ENCODE results near the gene SLC35F1. TPM values are rescaled to one million over a fixed set of nuclear protein-coding genes. Genes with fewer than 3 reads are reported as not detected.

The SLC35F1 gene
- polyA plus RNA-seq, 2 of the 4 experiments (the other 2 are of a cell fraction) = 0.01 TPM; not detected in 1

GRCh38 chr6:118305081-118305480 lies 398.0 kb downstream of the SLC35F1 start:
- WGBS (ENCODE audit: missing lambda C conversion rate) = 9% methylated on average over 1 of the region's 1 CpG

GRCh38 chr6:118306392-118307238 lies 399.6 kb downstream of the SLC35F1 start:
- no peaks in the 10 kb centered on the region for H3K4me1 ChIP-seq
- DNase-seq (ENCODE audit: low read depth in 1 of 2, low spot score in 1 of 2) (no peak), ATAC-seq (no peak), FAIRE-seq (no peak)
- ChIA-PET POLR2A (no interaction called here), CTCF (no interaction called here)
- TF ChIP-seq NR3C1 (IDR thresholded peaks at IDR 0.05) (no peak), MYC (IDR thresholded peaks at IDR 0.05; ENCODE audit: borderline replicate concordance, low read length) (no peak), SREBF2 (IDR thresholded peaks at IDR 0.05) (no peak), HOXB5 (CRISPR knock-in tag; IDR thresholded peaks at IDR 0.05) (no peak), NPAS2 (CRISPR knock-in tag; IDR thresholded peaks at IDR 0.05; ENCODE audit: borderline replicate concordance) (no peak), RFX5 (IDR thresholded peaks at IDR 0.05) (no peak), PHF8 (IDR thresholded peaks at IDR 0.05; ENCODE audit: borderline replicate concordance, low read depth) (no peak), ATOH8 (CRISPR knock-in tag; IDR thresholded peaks at IDR 0.05; ENCODE audit: low read depth) (no peak), RNF2 (IDR thresholded peaks at IDR 0.05; ENCODE audit: borderline replicate concordance, low read depth) (no peak), HEYL (CRISPR knock-in tag; IDR thresholded peaks at IDR 0.05) (no peak), HES2 (IDR thresholded peaks at IDR 0.05) (no peak), POLR2A (IDR thresholded peaks at IDR 0.05; ENCODE audit: low read length) (no peak), RAD21 (conservative IDR thresholded peaks at IDR 0.05 in 1 of 2, IDR thresholded peaks at IDR 0.05 in 1 of 2) (no peak), MAX (IDR thresholded peaks at IDR 0.05) (no peak), BCL3 (IDR thresholded peaks at IDR 0.05) (no peak), RARB (CRISPR knock-in tag; IDR thresholded peaks at IDR 0.05) (no peak), KDM5A (IDR thresholded peaks at IDR 0.05) (no peak), CEBPB (IDR thresholded peaks at IDR 0.05) (no peak)
- WGBS (ENCODE audit: missing lambda C conversion rate) = 53% methylated on average over 6 of the region's 6 CpGs
- no peak overlapping the region for H3K27ac ChIP-seq
- no peaks in the 10 kb centered on the region for H3K9me3 ChIP-seq
- H3K4me3 ChIP-seq = no peak overlapping the region
- no peak overlapping the region for H3K4me2 ChIP-seq

More at GRCh38 chr6:118305081-118305480, 398.0 kb downstream of the SLC35F1 start:
- Histone ChIP-seq H3K4me2 (no peak overlapping the region), H3K27ac (no peak overlapping the region), H3K4me3 (no peak overlapping the region), H3K9me3 (no peaks in the 10 kb centered on the region), H3K4me1 (no peaks in the 10 kb centered on the region)
- CTCF ChIA-PET = no interaction called here
- no peak for TF ChIP-seq HMGXB4 (CRISPR knock-in tag; IDR thresholded peaks at IDR 0.05; ENCODE audit: borderline replicate concordance)
- TF ChIP-seq CBX2 (IDR thresholded peaks at IDR 0.05; ENCODE audit: borderline replicate concordance, low read depth) = no peak
- DNase-seq (ENCODE audit: low read depth in 1 of 2, low spot score in 1 of 2) = no peak
- ATAC-seq = no peak
- no peak for FAIRE-seq
- POLR2A ChIA-PET = no interaction called here
